HepG2 (cell line): ENCODE data around the gene IGF2.

Experiments
- NCOA1 ChIP-seq: sonication (generic); formaldehyde crosslinking; IDR thresholded peaks from 2 replicates; pipeline ENCODE4 v1.9.0; 2021; ENCODE audit warnings: missing genetic modification reagents
- POLR2A ChIP-seq, 2 experiments: IDR thresholded peaks; 2 replicates each; pipeline ENCODE4 v1.6.1; 2011; ENCODE audit warnings: low read depth in 2 of 2, low read length in 2 of 2, mild to moderate bottlenecking in 1 of 2, moderate library complexity in 1 of 2; ENCODE audit not compliant: insufficient read depth in 1 of 2
- POLR2G ChIP-seq: fragments of 200-400 bp; formaldehyde crosslinking; IDR thresholded peaks from 2 replicates; pipeline ENCODE4 v1.6.1; 2018; ENCODE audit warnings: mild to moderate bottlenecking, low read depth, low read length, moderate library complexity
- SUZ12 ChIP-seq: fragments of 150-350 bp; IDR thresholded peaks from 2 replicates; pipeline ENCODE4 v1.6.1; 2014; ENCODE audit warnings: low read depth, low read length
- ZFP1 ChIP-seq: IDR thresholded peaks from 2 replicates; pipeline ENCODE4 v1.6.1; 2016
- TF ChIP-seq, protein P1 (sequence below): sonication (generic); formaldehyde crosslinking; IDR thresholded peaks from 2 replicates; pipeline ENCODE4 v1.4.0; 2020; ENCODE audit warnings: missing genetic modification reagents

DNA sequence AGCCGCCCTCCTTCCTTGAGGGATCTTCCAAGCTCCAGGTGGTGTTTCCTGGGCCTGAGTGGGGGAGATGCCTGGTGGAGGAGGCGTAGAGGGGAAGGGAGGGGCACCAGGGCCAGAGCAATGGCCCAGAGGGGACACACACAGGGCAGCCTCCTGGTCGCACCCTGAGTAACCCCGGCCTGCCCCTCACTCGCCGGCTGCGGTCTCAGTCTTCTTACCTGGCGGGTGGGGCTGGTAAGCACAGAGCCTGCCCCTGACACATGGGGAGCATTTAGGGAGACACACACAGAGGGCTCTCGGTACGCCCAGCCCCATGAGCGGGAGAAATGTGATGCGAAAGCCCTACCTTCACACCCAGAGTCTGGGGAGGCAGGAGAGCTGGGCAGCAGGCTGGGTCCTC, 23.9 kb downstream of the IGF2 start:
- TF ChIP-seq SUZ12, result no peak
- no peak for TF ChIP-seq POLR2G
- no peak for TF ChIP-seq NCOA1
- no peak for TF ChIP-seq ZFP1 (CRISPR knock-in tag)
- TF ChIP-seq POLR2A (IDR thresholded peaks at IDR 0.05; ENCODE audit: insufficient read depth in 1 of 2, low read depth in 2 of 2, low read length in 2 of 2), result no peak
- TF ChIP-seq, protein P1, sequence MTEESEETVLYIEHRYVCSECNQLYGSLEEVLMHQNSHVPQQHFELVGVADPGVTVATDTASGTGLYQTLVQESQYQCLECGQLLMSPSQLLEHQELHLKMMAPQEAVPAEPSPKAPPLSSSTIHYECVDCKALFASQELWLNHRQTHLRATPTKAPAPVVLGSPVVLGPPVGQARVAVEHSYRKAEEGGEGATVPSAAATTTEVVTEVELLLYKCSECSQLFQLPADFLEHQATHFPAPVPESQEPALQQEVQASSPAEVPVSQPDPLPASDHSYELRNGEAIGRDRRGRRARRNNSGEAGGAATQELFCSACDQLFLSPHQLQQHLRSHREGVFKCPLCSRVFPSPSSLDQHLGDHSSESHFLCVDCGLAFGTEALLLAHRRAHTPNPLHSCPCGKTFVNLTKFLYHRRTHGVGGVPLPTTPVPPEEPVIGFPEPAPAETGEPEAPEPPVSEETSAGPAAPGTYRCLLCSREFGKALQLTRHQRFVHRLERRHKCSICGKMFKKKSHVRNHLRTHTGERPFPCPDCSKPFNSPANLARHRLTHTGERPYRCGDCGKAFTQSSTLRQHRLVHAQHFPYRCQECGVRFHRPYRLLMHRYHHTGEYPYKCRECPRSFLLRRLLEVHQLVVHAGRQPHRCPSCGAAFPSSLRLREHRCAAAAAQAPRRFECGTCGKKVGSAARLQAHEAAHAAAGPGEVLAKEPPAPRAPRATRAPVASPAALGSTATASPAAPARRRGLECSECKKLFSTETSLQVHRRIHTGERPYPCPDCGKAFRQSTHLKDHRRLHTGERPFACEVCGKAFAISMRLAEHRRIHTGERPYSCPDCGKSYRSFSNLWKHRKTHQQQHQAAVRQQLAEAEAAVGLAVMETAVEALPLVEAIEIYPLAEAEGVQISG (CRISPR knock-in tag), result no peak
